Hematopoietic multipotent progenitor cell treated with erythropoietin and hydrocortisone succinate and interleukin-3 and kit ligand, for 8 days (in vitro differentiated cells): Measurements from ENCODE around the gene CMKLR1.

Experiments
- DNase-seq: peaks from one replicate; pipeline ENCODE4 v3.0.0-alpha.2; 2015

CMKLR1 gene

DNA sequence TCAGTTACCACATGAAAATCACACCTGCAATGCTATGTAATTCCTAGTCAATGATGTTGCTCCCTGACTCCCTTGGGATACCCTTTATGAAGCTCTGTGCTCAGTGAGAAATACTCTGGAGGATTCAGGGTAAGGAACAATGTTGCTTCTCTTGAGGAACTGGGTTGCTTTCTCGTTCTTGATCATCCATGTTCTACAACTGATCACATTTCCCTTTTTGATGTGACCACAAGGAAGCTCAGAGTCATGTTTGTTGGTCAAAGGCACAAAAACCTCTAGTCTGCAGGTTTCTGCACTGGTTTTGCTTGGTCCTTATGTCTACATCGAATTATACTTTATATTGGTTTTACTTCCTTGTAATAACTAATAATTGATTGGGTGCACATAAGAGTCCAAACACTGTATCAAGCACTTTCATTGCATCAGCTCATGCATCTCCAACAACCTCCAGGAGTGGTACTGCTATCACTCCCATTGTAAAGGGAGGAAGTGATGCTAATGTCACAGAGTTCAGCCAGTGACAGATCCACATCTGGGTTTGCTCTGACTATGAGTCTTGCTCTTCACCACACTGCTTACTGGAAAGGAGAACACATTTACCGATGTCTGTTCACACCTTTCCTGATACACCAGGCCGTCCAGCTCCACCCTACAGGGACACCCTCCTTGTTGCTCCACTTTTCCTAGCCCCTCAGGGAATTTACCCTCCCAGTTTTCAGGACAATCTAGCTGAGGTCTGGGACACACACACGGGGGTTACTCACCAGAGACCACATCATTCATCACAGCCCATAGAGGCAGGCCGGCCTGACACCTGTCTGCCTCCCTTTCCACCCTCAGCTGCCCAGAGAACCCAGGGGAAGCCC, 41.0 kb downstream of the CMKLR1 start:
- no peak for DNase-seq

DNA sequence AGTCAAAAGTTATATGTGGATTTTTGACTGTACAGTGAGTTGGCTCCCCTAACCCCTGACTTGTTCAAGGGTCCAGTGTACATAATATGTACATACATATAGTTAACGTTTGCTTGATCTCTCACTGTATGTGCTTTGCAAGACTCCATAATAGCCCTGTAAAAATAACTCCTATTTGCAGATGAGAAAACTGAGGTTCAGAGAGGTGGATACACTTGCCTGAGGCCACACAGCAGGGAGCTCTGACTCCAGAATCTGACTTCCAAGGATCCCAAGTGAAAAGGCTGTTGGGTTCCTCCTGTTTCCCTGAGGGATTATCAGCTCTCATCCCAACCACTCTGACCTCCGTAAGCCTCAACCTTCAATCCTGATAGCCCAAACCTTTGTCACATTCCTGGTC, 41.7 kb downstream of the CMKLR1 start:
- no peak for DNase-seq

DNA sequence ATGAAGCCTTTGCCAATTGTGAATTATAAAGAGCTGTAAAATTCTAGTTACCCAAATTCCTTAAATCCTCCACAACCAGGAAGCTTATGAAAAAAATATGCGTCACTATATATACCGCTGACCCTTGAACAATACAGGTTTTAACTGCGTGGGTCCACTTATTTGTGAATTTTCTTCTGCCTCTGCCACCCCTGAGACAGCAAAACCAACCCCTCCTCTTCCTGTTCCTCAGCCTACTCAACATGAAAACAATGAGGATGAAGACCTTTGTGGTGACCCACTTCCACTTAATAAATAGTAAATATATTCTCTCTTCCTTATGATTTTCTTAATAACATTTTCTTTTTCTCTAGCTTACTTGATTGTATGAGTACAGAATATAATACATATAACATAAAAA, 42.2 kb downstream of the CMKLR1 start:
- no peak for DNase-seq

DNA sequence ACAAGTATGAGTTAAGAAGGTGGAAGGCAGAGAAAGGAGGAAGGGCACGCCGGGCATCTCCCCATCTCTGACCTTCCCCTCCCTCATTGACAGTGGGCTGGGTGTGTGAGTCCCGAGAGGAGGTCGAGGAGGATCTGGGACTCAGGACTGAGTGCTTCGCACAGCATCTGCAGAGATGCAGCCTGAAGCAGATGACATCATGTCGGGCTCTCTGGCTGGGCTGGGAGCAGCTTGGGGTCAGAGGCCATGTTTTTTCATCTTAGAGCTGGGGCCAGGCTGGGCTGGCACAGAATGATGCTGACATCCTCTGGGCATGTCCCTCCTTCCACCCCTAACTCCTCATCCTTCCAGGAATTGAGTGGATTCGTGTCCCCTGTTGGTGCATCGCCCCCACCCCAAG, 43.5 kb downstream of the CMKLR1 start:
- DNase-seq, result no peak

DNA sequence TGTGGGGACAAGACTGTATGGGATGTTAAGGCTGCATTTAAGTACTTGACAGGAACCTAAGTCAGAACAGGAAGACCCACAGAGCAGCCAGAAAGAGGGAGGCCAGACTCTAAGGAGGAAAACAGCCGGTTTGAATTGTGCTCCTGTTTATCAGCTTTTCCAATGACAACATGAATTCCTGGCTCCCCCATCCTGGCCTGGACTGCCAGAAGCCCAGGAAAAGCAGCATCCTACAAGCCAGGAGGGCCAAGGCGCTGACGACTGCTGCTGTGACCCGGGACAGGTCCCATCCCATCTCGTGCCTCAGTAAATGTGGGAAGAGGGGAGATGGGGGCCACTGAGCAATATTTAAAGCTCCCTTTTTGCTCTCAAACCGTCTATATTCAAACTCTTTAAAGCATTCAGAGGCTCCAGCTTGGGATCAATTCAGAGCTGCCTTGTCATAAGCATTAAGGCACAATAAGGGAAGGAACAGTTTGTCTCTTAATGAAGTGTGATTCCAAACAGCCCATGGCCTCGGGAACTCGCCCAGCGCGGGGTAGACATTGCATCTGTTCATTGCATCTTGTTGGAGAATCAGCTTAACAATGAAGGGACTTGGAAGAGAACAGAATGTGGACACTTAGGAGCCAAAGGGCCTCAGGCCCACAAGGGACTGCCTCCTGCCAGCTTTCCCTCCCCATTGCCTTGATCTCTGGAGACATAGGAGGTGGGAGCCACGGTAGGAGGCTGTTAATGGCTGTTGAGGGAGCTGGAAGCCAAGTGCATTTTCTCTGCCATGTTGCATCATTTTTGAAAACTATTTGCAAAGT, 49.6 kb downstream of the CMKLR1 start:
- no peak for DNase-seq

DNA sequence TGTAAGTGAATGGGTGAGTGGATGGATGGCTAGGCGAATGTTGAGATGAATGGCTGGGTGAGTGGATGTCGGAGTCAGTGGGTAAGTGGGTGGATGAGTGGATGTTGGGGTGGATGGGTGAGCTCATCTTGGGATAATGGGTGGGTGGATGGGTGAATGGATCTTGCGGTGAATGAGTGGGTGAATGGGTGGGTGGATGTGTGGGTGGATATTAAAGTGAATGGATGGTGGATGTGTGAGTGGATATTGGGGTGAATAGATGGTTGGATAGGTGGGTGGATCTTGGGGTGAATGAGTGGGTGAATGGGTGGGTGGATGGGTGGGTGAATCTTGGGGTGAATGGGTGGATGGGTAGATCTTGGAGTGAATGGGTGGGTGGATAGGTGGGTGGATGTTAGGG, 51.9 kb downstream of the CMKLR1 start:
- no peak for DNase-seq

DNA sequence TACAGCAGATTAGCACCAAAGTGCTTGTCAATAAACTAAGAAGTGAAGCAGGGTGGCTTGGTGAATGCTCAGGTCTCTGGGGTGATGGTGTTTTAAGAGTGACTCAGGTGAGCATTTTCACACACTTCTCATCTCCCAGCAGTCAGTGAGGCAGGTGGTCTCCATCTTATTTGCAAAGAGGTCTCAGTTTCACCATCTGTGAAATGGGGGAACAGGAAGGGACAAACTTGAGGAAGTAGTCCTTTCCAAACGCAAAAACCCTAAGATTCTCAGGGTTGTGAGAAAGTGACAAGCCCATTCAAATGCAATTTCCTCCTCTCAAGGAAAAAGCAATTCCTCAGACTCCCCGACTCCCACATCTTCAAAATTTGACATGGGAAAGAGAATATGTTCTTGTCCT, 54.1 kb downstream of the CMKLR1 start:
- DNase-seq, result no peak

DNA sequence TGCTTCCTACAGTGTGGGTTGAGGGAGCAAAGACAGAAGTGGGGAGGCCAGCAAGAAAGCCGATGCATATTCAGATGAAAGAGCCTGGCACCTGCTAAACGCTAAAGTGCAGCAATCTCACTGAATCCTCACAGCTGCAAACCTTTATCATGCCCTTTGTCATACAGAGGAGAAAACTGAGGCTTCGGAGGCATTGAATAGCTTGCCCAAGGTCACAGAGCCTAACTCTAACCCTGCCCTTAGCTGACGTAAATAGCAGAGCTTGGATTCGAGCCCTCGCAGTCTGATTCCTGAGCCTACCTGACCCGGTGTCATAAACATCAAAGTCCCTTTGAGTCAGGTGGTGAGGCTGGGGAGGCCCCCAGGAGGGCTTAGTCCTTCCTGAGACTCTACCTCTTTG, 54.9 kb downstream of the CMKLR1 start:
- DNase-seq, result no peak

DNA sequence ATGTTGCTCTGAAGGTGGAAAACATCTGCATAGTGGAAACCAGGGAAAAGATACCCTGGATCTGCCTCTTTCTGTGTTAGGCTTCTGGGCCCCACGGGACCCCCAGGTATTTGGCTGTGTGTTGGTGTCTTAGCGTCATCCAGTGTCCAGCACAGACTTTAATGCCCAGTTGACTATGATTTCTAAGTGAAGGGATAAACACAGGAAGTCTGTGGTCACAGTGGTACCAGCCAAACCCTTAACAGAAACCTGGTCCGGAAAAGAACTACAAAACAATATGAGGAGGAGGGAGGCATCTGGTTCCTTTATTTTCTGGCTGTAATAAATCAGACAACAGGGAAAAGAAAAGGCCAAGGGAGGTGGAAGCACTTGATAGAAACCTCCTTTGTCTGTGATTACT, 56.4 kb downstream of the CMKLR1 start:
- DNase-seq, result no peak

DNA sequence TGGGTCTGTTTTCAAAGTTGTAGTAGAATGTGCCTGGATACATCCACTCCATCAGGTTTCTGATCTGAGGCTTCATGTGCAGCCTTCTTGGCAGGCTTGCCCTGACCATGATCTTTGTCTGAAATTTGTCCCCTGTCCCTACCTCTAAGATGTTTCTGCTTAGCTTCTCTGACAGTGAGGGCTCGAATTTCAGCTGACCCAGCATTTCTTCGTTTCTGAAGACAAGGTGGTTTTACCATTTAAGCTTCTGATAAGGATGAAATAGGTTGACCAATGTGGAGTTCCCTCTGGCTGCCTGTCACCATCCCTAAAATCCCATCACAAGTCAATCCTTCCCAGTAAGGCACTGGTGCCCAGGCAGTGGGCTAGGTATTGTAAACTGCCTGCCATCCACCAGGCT, 57.0 kb downstream of the CMKLR1 start:
- DNase-seq, result no peak

DNA sequence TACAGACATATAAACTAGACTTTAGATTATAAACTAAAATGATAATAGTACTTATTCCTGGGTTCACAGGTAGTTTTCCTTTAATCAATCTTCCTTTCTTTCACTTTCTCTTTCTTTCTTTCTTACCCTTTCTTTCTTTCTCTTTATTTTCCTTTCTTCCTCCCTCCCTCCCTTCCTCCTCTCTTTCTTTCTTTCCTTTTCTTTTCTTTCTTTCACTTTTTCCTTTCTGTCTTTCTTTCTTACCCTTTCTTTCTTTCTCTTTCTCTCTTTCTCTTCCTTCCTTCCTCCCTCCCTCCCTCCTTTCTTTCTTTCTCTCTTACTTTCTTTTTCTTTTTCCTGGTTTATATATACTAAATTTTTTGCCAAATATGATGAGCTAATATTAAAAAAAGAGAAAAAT, 61.5 kb downstream of the CMKLR1 start:
- DNase-seq, result no peak

DNA sequence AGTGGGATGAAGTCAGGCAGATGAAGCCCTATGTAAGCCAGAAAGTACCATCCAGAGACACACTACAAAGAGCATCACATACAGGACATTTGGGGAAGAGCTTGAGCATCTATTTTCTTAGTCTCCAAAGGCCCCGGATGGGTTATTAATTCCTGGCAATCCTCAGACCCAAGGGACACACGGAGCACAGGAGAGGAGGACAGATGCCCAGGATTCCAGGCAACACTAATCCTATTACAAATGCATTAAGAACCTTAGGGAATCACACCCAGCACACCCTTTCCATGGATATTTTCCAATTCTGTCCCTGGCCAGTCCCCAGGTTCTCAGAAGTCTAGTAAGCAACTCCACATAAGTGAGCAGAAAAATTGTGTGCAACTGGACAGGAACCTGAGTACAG, 65.9 kb downstream of the CMKLR1 start:
- DNase-seq, result no peak

DNA sequence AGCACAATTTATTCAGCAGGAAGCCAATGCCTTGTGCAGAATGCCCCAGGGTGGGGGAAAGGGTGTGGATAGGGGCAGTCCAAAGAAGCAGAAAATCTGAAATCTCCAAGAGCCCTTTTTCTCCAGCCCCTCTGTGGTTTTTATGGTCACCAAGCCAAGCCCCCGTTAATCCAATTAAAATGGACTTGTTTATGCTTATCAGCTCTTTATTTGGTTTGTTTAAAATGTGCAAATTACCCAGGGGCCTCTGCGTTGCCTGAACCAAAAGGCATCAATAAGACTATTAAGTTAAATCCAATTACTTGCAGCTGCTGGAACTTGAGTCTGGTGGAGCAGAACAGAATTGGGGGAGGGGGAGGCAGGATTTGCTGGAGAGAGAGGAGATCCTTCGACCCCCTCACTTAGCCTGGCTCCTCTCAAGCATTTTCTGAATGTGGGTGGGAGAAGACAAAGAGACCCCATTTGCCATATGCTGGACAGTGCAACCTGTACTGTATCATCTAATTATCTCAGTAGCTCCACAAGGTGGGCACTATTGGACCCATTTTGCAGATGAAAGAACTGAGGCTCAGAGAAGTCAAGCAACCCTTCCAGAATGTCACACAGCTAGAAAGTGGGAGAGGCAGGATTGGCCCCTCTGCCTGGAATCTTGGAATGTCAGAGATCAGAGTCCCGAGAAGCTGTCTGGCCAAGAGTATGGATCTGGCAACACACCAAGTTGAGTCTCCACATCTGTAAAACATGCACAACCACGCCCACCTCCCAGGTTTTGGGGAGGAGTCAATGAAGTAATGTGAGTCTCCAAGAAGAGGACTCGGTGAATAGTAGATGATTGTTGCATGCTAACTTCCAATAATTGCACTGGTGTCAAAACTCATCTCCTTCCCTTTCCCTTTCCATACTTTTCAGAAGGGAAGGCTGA, 66.9 kb downstream of the CMKLR1 start:
- DNase-seq, result no peak

DNA sequence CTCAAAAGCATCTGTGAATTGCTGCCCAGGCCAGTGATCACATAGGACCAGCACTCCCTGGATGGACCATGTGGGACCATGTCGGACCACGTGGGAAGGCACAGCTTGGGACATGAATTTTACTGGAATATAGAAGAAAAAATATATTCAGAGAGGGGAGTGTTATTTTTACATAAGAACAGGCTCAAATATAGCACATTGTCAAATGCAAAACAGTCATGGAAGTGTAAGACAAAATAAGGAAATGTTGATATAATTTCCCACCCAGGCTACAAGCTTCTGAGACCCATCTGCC, 68.3 kb downstream of the CMKLR1 start:
- DNase-seq, result no peak

DNA sequence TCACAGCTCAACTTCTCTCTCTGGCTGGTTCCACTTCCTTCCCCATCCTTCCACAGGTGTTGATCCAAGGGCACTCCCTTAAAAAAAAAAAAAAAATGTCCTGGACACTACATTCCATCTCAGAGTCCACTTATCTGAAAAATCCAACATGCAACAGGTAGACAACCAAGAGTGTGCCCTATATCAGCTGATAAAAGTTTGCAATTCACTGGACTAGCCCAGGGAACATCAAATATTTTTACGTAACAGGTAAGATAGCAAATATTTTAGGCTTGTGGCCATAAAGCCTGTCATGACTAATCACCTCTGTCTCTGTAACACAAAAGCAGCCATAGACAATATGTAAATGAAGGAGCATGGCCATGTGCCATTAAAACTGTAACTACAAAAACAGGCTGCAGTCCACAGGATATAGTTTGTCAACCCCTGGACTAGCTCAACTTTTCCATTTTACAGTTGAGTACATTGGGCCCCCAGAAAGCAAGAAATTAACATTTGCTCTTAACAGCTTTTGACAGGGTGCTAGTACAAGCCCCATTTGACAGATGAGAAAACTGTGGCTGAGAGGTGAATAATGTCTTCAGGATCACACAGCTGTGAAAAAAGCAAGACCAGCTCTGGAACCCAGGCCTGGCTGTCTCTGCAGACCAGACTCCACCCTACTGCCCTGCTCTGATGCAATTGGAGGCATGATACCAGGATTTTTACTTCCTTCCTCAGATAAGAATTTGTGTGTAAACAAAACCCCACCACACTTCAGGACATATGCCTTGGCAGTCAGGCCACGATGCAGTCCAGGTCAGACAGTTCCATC, 68.9 kb downstream of the CMKLR1 start:
- DNase-seq, result no peak

DNA sequence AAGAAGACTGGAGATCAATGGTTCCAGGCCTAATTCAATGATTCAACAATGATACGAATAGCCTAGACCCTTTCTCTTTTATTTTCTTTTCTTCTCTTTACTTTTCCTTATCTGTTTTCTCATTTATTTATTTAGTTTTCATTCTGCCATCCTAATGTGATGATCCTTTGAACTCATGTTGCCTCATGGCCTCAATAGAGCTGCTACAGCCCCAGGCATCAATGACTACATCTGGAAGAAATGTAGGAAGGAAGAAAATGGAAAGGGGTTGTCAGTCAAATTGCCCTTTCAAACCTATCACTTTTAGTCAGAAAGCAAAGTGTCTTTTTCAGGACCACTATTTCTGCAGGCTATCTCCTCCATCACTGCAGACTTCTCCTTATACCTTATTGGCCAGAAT, 69.9 kb downstream of the CMKLR1 start:
- DNase-seq, result no peak

DNA sequence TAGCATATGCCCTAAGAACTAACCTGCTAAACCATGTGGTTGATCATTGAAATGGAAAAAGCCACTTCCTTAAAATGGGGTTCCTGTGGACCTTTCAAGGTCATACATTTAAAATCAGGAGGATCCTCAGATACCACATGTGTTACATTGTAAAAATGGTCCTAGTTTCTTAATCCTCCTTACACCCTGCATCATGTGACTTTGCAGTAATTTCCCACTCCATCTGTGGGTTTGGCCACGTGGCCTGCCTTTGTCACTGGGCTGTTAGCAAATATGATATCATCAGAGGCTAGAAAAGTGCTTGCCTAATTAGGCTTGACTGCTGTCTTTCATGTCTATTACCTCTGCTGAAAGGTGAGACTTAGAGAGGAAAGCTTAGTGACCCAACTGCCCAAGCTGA, 70.7 kb downstream of the CMKLR1 start:
- no peak for DNase-seq

DNA sequence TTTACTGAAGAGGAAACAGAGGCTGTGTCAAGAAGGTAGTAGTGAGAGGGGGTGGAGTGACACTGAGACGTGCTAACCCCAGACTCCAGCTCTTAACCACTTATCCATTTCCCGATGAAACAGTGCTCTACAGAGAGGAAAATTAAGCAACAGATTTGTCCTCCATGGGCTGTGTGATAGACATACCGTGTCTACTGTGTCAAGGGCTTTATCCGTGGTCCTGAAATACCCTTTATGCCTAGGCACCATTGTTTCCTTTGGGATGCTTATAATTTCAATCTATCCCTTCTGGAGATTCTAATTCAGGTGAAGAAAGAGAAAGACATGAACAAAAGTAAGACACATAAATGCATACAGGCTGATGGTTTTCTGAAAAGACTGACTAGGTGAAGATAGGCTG, 71.7 kb downstream of the CMKLR1 start:
- DNase-seq, result no peak

DNA sequence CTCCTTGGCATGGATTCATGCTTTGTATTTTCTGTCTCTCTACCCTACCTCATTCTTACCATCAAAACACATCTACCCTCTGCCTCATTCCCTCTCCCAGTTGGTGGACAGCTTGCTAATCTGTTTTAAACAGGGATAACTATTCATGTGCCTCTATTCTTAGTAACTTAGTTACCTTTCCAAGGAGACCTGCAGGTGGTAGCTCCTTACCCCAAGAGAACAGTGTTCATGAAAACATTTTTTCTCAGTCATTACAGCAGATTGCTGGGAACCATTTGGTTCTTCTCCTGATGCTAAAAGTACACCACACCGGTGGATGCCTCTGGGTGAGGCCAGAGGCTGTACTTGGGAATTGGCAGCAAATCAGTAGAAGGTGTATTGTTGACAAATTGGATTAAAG, 73.0 kb downstream of the CMKLR1 start:
- no peak for DNase-seq

DNA sequence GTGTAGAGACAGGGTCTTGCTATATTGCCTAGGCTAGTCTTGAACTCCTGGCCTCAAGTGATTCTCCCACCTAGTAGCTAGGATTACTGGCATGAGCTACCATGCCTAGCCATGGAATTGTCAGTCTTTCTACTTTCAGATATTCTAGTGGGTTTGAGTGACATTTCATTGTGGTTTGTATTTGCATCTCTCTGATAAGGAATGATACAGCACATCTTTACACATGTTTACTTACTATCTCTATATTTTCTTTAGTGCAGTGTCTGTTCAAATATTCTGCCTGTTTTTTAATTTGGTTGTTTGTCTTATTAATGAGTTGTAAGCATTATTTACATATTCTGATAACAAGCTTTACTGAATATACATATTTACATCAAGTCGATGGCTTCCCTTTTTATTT, 73.6 kb downstream of the CMKLR1 start:
- DNase-seq, result no peak

DNA sequence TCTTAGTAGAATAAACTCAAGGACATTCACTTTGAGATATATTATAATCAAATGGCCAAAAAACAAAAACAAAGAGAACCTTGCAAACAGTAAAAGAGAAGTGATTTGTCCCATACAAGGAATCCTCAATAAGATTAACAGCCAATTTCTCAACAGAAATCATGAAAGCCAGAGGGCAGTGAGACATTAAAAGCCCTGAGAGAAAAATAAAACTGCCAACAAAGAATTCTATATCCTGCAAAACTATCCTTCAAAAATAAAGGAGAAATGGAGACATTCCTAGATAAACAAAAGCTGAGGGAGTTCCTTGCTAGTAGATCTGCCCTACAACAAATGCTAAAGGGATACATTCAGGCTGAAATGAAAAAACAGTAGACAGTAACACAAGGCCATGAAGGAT, 78.1 kb downstream of the CMKLR1 start:
- no peak for DNase-seq

DNA sequence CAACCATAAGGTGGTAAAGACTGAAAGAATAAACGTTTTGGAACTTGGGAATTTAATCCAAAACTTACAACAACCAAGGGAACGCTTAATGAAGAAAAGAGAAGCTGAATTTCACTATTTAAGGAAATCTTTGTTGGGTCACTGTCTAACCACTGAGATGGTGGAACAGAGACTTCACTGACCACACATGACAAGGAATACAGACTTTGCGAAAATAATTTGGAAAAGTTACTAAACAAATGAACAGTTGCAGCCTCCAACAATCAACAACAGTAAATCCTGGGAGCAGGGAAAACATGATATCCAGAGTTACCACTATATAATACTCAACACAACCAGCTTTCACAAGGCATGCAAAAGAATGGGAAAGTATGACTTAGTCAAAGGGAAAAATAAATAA, 79.1 kb downstream of the CMKLR1 start:
- DNase-seq, result no peak
